HG02571 (cell line): ENCODE results near the gene LCMT1.
A peak's percentile ranks its signal among the peaks of the same experiment; 100 is the strongest.
"Not testable (repeated sequence)": the region's sequence is repeated elsewhere in the genome, so short reads cannot be mapped to it uniquely, and the experiment has no call there.

Experiments used
- ATAC-seq: cut with Tn5 transposase; IDR thresholded peaks from one replicate; pipeline ENCODE4 v1.9.1; 2021; ENCODE audit warnings: mild to moderate bottlenecking, moderate library complexity; ENCODE audit not compliant: unreplicated experiment

LCMT1 gene

GRCh38 chr16:25111403-25112166 lies at the start of gene LCMT1:
Gene LCMT1 (plus strand): TSS chr16:25111742. CDS start chr16:25111884, 142 bp downstream.
- ATAC-seq = peak; percentile 86

GRCh38 chr16:25063102-25063501 lies 48.4 kb upstream of the LCMT1 start:
- ATAC-seq = no peak

GRCh38 chr16:25063865-25064264 lies 47.7 kb upstream of the LCMT1 start:
- ATAC-seq = no peak

- ATAC-seq = not testable (repeated sequence)
These were observed 47.3 kb upstream of the LCMT1 start for GRCh38 chr16:25064281-25064680.

GRCh38 chr16:25064937-25065336 lies 46.6 kb upstream of the LCMT1 start:
- ATAC-seq = no peak

GRCh38 chr16:25065899-25066298 lies 45.6 kb upstream of the LCMT1 start:
- no peak for ATAC-seq

GRCh38 chr16:25066426-25066746 lies 45.2 kb upstream of the LCMT1 start:
- ATAC-seq = no peak

GRCh38 chr16:25066747-25067631 lies 44.6 kb upstream of the LCMT1 start:
- peak; percentile 84 for ATAC-seq

- no peak for ATAC-seq
These were observed 37.7 kb upstream of the LCMT1 start for GRCh38 chr16:25073854-25074253.

- no peak for ATAC-seq
These were observed 33.1 kb upstream of the LCMT1 start for GRCh38 chr16:25078386-25078978.

GRCh38 chr16:25079637-25080378 lies 31.7 kb upstream of the LCMT1 start:
- no peak for ATAC-seq

GRCh38 chr16:25080420-25081131 lies 31.0 kb upstream of the LCMT1 start:
- ATAC-seq = no peak

- no peak for ATAC-seq
These were observed 29.8 kb upstream of the LCMT1 start for GRCh38 chr16:25081702-25082101.

GRCh38 chr16:25083065-25083464 lies 28.5 kb upstream of the LCMT1 start:
- no peak for ATAC-seq

- ATAC-seq = no peak
These were observed 27.8 kb upstream of the LCMT1 start for GRCh38 chr16:25083701-25084100.

GRCh38 chr16:25084797-25085196 lies 26.7 kb upstream of the LCMT1 start:
- ATAC-seq = no peak

GRCh38 chr16:25087761-25088160 lies 23.8 kb upstream of the LCMT1 start:
- no peak for ATAC-seq

- no peak for ATAC-seq
These were observed 22.2 kb upstream of the LCMT1 start for GRCh38 chr16:25089351-25089750.

GRCh38 chr16:25092441-25092840 lies 19.1 kb upstream of the LCMT1 start:
- ATAC-seq = no peak
